HepG2 (cell line): ENCODE results near the gene TAF12. TPM values are rescaled to one million over a fixed set of nuclear protein-coding genes. Genes with fewer than 3 reads are reported as not detected.

ENCODE experiments used
- BRF2 ChIP-seq: sonication (generic); formaldehyde crosslinking; IDR thresholded peaks from 2 replicates; pipeline ENCODE4 v1.8.1; 2022; ENCODE audit warnings: mild to moderate bottlenecking, missing genetic modification reagents
- CBX5 ChIP-seq: sonication (generic); formaldehyde crosslinking; IDR thresholded peaks from 2 replicates; pipeline ENCODE4 v1.4.0; 2020; ENCODE audit warnings: missing genetic modification reagents, borderline replicate concordance
- MTF2 ChIP-seq: sonication (generic); formaldehyde crosslinking; IDR thresholded peaks from 2 replicates; pipeline ENCODE4 v1.5.0; 2020; ENCODE audit warnings: missing genetic modification reagents, borderline replicate concordance
- MYPOP ChIP-seq: sonication (generic); formaldehyde crosslinking; IDR thresholded peaks from 2 replicates; pipeline ENCODE4 v1.8.1; 2023; ENCODE audit warnings: mild to moderate bottlenecking, moderate library complexity, missing genetic modification reagents
- NCOA2 ChIP-seq: sonication (generic); formaldehyde crosslinking; IDR thresholded peaks from 2 replicates; pipeline ENCODE4 v1.8.0; 2022; ENCODE audit warnings: inconsistent platforms
- NFE2L2 ChIP-seq: fragments of 150-350 bp; IDR thresholded peaks from 2 replicates; pipeline ENCODE4 v1.6.1; 2014; ENCODE audit warnings: low read length
- NFKB2 ChIP-seq: sonication (generic); formaldehyde crosslinking; IDR thresholded peaks from 2 replicates; pipeline ENCODE4 v1.4.0; 2020; ENCODE audit warnings: missing genetic modification reagents, borderline replicate concordance
- RBAK ChIP-seq: sonication (generic); formaldehyde crosslinking; IDR thresholded peaks from 2 replicates; pipeline ENCODE4 v1.5.1; 2020; ENCODE audit warnings: mild to moderate bottlenecking, missing genetic modification reagents
- REXO4 ChIP-seq: sonication (generic); formaldehyde crosslinking; IDR thresholded peaks from 2 replicates; pipeline ENCODE4 v1.8.0; 2022; ENCODE audit warnings: missing genetic modification reagents, mild to moderate bottlenecking, borderline replicate concordance
- RORA ChIP-seq: sonication (generic); formaldehyde crosslinking; IDR thresholded peaks from 2 replicates; pipeline ENCODE4 v1.5.0; 2020; ENCODE audit warnings: mild to moderate bottlenecking, missing genetic modification reagents, moderate library complexity
- SMAD1 ChIP-seq: sonication (generic); formaldehyde crosslinking; IDR thresholded peaks from 2 replicates; pipeline ENCODE4 v1.4.0; 2020; ENCODE audit warnings: missing genetic modification reagents, low read depth, mild to moderate bottlenecking, borderline replicate concordance
- SRY ChIP-seq: sonication (generic); formaldehyde crosslinking; IDR thresholded peaks from 2 replicates; pipeline ENCODE4 v1.8.0; 2022; ENCODE audit warnings: mild to moderate bottlenecking, missing genetic modification reagents
- STAT5B ChIP-seq: sonication (generic); formaldehyde crosslinking; IDR thresholded peaks from 2 replicates; pipeline ENCODE4 v1.4.0; 2020; ENCODE audit warnings: missing genetic modification reagents
- ZBTB46 ChIP-seq: sonication (generic); formaldehyde crosslinking; IDR thresholded peaks from 2 replicates; pipeline ENCODE4 v1.4.0; 2020; ENCODE audit warnings: mild to moderate bottlenecking, missing genetic modification reagents, borderline replicate concordance
- ZBTB7B ChIP-seq: sonication (generic); formaldehyde crosslinking; IDR thresholded peaks from 2 replicates; pipeline ENCODE4 v1.4.0; 2020; ENCODE audit warnings: missing genetic modification reagents
- ZFP36L1 ChIP-seq: sonication (generic); formaldehyde crosslinking; IDR thresholded peaks from 2 replicates; pipeline ENCODE4 v1.8.0; 2022; ENCODE audit warnings: mild to moderate bottlenecking, missing genetic modification reagents, moderate library complexity
- ZFP37 ChIP-seq: sonication (generic); formaldehyde crosslinking; IDR thresholded peaks from 2 replicates; pipeline ENCODE4 v1.4.0; 2020; ENCODE audit warnings: missing genetic modification reagents, borderline replicate concordance
- ZKSCAN8 ChIP-seq: IDR thresholded peaks from 2 replicates; pipeline ENCODE4 v1.6.1; 2016; ENCODE audit warnings: borderline replicate concordance, missing genetic modification reagents, missing compliant biosample characterization
- ZMYM2 ChIP-seq: sonication (generic); formaldehyde crosslinking; IDR thresholded peaks from 2 replicates; pipeline ENCODE4 v1.8.0; 2022; ENCODE audit warnings: mild to moderate bottlenecking, missing genetic modification reagents
- ZNF12 ChIP-seq: sonication (generic); formaldehyde crosslinking; IDR thresholded peaks from 2 replicates; pipeline ENCODE4 v1.5.0; 2020; ENCODE audit warnings: missing genetic modification reagents
- ZNF251 ChIP-seq: sonication (generic); formaldehyde crosslinking; IDR thresholded peaks from 2 replicates; pipeline ENCODE4 v1.9.0; 2021; ENCODE audit warnings: mild to moderate bottlenecking, missing genetic modification reagents
- ZNF331 ChIP-seq: sonication (generic); formaldehyde crosslinking; IDR thresholded peaks from 2 replicates; pipeline ENCODE4 v1.4.0; 2020; ENCODE audit warnings: missing genetic modification reagents
- ZNF382 ChIP-seq: sonication (generic); formaldehyde crosslinking; IDR thresholded peaks from 2 replicates; pipeline ENCODE4 v1.5.0; 2020; ENCODE audit warnings: missing genetic modification reagents, mild to moderate bottlenecking, borderline replicate concordance
- ZNF501 ChIP-seq: sonication (generic); formaldehyde crosslinking; IDR thresholded peaks from 2 replicates; pipeline ENCODE4 v1.5.1; 2020; ENCODE audit warnings: mild to moderate bottlenecking, moderate library complexity, missing genetic modification reagents
- ZNF563 ChIP-seq: sonication (generic); formaldehyde crosslinking; IDR thresholded peaks from 2 replicates; pipeline ENCODE4 v1.8.0; 2022; ENCODE audit warnings: mild to moderate bottlenecking, moderate library complexity, missing genetic modification reagents
- ZNF569 ChIP-seq: sonication (generic); formaldehyde crosslinking; IDR thresholded peaks from 2 replicates; pipeline ENCODE4 v1.5.0; 2020; ENCODE audit warnings: mild to moderate bottlenecking, missing genetic modification reagents, moderate library complexity, borderline replicate concordance
- ZSCAN9 ChIP-seq: IDR thresholded peaks from 2 replicates; pipeline ENCODE4 v1.6.1; 2016; ENCODE audit warnings: borderline replicate concordance
- polyA plus RNA-seq, 8 experiments: library from polyadenylated mRNA; depleted of rRNA in 3 of 8; stranded (reverse) in 7 of 8; unstranded in 1 of 8; fragments of >200 nt; fragmentation: Illumina TruSeq in 4 of 8; extraction: Trizol in 4 of 8; gene quantifications; 2 replicates each; pipeline versions ENCODE4 v1.2.1 to v1.2.3, GENCODE V29; 2011 to 2016; ENCODE audit warnings: low read depth in 4 of 8, missing spikeins in 1 of 8, mixed read lengths in 1 of 8; ENCODE audit not compliant: insufficient read depth in 1 of 8
- total RNA-seq, 5 experiments: library from RNA; depleted of rRNA; stranded (reverse); fragments of >200 nt; fragmentation: Illumina TruSeq; extraction: Trizol; gene quantifications; 2 replicates each; pipeline ENCODE4 v1.2.3, GENCODE V29; 2016; ENCODE audit warnings: low read depth in 1 of 5

TAF12 gene
- total and polyA plus RNA-seq, 2 of the 13 experiments (the other 11 are each of a cell fraction or from before 2014, with no cell fraction given): 16.3 to 17.1 TPM

GRCh38 chr1:28648474-28649198 is 5.8 kb upstream of the TAF12 start, which contains the start of gene RNU11 (continued):
- TF ChIP-seq ZNF251 (CRISPR knock-in tag) (no peak), SRY (CRISPR knock-in tag) (peak; percentile 78; the same call in 1 of the 2 replicates), ZSCAN9 (CRISPR knock-in tag) (peak; percentile 97), ZNF569 (CRISPR knock-in tag) (no peak), STAT5B (CRISPR knock-in tag) (peak; percentile 95), ZBTB7B (CRISPR knock-in tag) (peak; percentile 92), CBX5 (peak; percentile 91), ZNF12 (CRISPR knock-in tag) (no peak; the same call in 1 of the 2 replicates), ZNF501 (no peak; the same call in 1 of the 2 replicates), ZNF331 (CRISPR knock-in tag) (peak; percentile 96), NFKB2 (CRISPR knock-in tag) (no peak; the same call in none of the 2 replicates), ZKSCAN8 (CRISPR knock-in tag) (peak; percentile 93; the same call in 1 of the 2 replicates), NFE2L2 (peak; percentile 4; the same call in 1 of the 2 replicates), SMAD1 (peak; percentile 93), REXO4 (CRISPR knock-in tag) (no peak), ZNF382 (no peak), ZFP37 (no peak; the same call in 1 of the 2 replicates), ZFP36L1 (CRISPR knock-in tag) (peak; percentile 46; the same call in 1 of the 2 replicates), ZNF563 (peak; percentile 39; the same call in 1 of the 2 replicates), MYPOP (CRISPR knock-in tag) (peak; percentile 90), ZBTB46 (CRISPR knock-in tag) (no peak), RBAK (CRISPR knock-in tag) (no peak), NCOA2 (CRISPR knock-in tag) (peak; percentile 82), BRF2 (CRISPR knock-in tag) (peak; percentile 97), ZMYM2 (CRISPR knock-in tag) (no peak), RORA (CRISPR knock-in tag) (peak; percentile 98), MTF2 (no peak)
